ENCODE data around the gene TNS3.

DNA sequence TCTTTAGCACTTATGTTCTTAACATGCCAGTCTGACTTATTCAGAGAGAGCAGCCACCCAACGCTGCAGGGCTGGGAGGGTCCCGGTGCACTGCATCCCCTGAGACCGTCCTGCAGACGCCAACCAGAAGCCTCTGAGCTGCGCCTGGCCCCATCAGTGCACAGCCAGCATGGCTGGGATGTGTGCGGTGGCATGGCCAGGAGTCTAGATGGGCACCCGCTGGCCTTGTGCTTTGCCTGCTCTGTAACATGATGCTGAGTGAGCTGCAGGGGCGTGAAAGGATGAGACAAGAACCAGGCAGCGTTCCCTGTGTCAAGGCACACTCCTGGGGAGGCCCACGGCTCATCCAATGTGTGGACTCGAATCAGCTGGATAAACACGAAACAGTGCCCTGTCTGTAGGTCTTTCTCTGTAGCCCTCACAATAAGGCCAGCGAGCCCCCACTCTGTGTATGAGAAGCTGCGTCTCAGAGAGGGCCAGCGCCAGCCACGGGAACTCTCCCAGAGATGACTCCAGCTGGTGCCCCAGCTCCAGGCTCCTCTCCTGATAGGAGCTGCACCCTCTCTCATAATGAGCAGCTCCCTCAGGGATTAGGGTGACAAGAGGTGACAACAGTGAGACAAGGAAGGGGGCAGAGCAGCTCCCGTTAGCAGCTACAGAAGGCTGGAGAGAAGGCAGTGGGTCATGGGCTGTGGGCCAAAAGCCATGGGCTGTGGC is 96.8 kb downstream of the TNS3 start:
- TF ChIP-seq, protein P1, sequence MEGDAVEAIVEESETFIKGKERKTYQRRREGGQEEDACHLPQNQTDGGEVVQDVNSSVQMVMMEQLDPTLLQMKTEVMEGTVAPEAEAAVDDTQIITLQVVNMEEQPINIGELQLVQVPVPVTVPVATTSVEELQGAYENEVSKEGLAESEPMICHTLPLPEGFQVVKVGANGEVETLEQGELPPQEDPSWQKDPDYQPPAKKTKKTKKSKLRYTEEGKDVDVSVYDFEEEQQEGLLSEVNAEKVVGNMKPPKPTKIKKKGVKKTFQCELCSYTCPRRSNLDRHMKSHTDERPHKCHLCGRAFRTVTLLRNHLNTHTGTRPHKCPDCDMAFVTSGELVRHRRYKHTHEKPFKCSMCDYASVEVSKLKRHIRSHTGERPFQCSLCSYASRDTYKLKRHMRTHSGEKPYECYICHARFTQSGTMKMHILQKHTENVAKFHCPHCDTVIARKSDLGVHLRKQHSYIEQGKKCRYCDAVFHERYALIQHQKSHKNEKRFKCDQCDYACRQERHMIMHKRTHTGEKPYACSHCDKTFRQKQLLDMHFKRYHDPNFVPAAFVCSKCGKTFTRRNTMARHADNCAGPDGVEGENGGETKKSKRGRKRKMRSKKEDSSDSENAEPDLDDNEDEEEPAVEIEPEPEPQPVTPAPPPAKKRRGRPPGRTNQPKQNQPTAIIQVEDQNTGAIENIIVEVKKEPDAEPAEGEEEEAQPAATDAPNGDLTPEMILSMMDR (IDR thresholded peaks at IDR 0.05; ENCODE audit: low read depth, low read length, poor library complexity, severe bottlenecking): no peak
- no peak for TF ChIP-seq EZH2phosphoT487 (IDR thresholded peaks at IDR 0.05; ENCODE audit: borderline replicate concordance, low read length)

All from DOHH2 (cell line).